ENCODE results near the gene TRIML2.
"Not testable (repeated sequence)": the region's sequence is repeated elsewhere in the genome, so short reads cannot be mapped to it uniquely, and the experiment has no call there.

Gene TRIML2

DNA sequence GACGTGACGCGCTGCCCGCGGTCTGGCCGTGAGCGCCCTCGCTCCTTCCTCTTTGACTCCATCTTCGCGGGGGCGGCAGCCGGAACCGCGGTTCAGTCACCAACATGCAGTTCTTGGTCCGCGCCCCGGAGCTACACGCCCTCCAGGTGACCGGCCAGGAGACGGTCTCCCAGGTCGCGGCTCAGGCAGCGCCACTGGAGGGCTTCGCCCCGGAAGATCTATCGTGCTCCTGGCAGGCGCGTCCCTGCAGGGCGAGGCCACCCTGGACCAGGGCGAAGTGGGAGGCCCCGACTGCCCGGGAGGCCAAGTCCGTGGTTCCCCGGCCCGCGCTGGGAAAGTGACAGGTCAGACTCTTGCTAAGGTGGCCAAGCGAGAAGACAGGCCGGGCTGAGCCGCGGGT, 2.9 kb downstream of the TRIML2 start:
- DNase-seq (no peak), ATAC-seq (no peak)

DNA sequence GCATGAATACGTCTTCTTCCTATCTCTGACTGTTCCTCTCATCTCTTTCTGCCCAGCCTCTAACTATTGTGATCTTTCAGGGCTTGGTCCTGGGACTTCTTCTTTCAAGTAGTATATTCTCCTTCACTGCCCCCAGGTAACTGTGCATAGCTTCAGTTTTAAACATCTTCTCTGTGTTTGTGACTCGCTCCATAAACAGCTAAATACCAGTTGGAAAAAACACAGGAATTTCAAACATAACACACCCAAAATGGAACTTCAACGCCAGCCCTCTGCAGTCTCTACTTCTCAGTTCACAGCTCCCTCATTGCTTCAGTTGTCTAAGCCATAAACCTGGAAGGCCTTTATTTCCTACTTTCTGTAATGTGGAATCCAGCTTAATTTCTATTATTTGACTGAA, 16.6 kb downstream of the TRIML2 start:
- DNase-seq (no peak), ATAC-seq (no peak)

DNA sequence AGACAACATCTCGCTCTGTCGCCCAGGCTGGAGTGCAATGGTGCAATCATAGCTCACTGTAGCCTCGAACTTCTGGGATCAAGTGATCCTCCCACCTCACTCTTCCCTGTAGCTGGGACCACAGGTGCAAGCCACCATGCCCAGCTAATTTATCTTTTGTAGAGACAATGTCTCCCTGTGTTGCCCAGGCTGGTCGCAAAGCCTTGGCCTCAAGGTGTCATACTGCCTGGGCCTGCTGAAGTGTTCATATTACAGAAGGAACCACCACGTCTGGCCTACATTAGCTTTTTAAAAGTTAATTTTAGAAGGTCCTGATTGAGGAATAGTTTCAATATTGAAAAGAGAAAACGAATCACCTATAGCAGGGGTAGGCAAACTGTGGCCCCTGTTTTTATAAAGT, 22.5 kb downstream of the TRIML2 start:
- no peak for DNase-seq
- ATAC-seq = no peak

DNA sequence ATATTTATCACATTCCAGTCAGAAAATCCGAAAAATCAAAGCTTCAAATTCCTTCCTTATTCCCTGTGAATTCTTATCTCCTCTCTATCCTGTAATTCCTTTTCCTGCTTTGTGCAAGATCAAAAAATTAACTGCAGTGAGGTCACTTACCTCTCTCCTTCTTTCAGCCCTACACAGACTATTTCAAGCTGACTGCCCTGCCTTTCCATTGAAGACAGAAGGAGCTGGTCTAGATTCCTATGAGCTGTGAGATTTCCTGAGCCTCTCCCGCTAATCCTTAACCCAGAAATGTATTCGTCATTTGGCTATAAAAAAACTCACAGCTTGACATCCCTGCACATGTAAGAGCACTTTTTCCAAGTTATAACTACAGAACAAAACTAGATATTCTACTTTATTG, 26.6 kb downstream of the TRIML2 start:
- no peak for DNase-seq
- no peak for ATAC-seq

DNA sequence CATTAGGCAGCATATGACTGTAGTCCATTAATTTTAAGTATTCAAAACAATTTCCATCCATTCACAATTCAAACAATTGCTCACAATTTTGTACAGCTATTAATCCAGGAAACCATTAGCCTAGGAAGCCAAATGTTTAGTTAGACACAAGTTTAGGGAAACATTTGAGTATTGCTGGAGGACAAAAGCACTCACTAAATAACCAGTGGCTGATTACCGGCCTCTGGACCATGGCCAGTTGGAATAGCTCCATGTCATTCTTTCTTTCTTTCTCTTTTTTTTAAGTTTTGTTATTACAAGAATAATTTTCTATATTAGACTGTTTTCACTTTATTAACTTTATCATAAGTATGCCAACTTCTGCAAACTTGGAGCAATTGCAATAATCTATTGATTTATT, 31.3 kb downstream of the TRIML2 start:
- DNase-seq (no peak), ATAC-seq (no peak)

DNA sequence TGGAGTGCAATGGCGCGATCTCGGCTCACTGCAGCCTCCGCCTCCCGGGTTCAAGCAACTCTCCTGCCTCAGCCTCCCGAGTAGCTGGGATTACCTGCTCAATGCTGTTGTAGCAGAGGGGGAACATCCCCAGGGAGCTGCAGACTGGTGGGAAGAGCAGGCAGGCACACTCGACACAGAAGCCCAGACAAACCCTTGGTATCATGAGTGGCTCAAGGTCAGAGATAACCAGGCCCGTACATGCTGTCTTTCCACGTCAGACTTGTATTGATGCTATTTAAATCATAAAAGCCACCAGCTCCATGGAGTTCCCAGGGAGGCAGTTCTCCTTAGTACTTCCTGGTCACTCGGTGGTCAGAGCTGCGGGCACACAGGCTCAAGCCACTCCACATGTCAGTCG, 33.2 kb downstream of the TRIML2 start:
- DNase-seq = no peak
- ATAC-seq = no peak

DNA sequence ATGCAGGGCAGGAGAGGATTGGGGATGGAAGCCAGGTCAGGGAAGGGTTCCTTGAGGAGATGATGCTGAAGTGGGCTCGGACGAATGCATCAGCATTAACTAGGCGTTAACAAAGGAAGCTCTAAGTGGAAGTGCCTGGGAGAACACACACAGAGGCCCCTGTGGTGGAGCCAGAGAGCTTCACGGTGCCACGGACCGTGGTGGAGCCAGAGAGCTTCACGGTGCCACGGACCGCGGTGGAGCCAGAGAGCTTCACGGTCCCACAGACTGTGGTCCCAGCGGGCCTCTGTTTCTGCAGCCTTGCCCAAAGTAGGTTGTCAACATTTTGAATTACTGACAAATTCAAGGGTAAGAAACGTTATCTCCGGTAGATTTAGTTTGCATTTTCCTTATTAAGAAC, 48.3 kb downstream of the TRIML2 start:
- DNase-seq (no peak), ATAC-seq (no peak)

DNA sequence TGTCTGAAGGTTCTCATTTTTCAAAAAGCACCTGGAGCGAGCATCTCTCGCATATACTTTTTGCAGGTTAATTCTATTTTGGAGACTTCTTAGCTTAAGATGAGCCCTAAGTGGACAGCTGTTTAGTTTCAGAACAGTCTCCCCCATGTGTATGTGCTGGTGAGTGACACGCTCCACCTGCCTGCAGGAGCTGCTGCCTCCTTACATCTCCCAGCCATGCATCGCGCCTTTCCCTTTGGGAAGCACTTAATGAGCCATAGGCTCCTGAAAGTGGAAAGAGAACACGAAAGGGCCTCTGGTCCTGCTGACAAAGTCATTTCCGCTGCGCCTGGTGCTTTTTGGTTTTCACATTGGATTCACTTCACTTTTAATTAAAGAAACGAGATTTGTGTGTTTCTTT, 56.1 kb downstream of the TRIML2 start:
- ATAC-seq (no peak), DNase-seq (no peak)

DNA sequence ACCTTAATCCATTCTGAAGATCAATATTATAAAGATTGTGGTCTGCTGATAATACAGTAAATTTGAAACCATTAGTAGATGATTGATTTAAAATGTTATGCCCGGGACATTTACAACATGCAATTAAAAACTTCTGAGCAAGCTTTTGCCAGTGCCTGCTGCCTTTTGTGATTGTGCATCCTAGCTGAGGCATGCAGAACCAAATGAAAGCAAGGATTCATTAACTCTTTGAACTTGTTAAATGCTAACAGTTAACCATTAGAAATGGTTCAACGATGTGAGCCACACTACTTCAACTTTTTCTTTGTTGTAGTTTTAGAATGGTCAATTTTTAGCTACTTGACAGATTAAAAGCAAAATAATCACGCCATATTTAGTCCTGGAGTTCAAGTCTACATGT, 62.7 kb downstream of the TRIML2 start:
- ATAC-seq = no peak
- no peak for DNase-seq

DNA sequence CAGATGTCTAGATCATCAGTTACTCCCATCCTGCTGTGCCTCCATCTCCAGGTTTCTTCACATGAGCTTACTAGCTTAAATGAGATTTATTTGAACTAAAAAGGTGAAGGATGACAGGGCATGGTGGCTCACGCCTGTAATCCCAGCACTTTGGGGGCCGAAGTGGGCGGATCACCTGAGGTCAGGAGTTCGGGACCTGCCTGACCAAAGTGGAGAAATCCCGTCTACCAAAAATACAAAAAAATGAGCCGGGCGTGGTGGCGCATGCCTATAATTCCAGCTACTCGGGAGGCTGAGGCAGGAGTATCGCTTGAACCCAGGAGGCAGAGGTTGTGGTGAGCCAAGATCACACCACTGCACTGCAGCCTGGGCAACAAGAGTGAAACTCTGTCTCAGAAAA, 63.9 kb downstream of the TRIML2 start:
- DNase-seq, ATAC-seq: not testable (repeated sequence)

DNA sequence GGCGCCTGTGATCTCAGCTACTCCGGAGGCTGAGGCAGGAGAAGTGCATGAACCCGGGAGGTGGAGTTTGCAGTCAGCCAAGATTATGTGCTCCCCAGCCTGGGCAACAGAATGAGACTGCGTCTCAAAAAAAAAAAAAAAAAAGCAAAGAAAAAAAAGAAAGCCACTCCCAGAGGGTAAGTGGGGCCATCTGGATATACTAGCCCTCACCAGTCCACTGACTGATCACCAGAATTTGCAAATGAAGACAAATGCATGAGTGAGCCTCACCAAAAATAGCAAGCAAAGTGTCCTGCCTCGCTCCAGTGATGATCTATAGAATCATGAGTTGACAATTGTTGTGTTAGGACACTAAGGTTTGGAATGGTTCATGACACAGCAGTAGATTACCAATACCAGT, 66.2 kb downstream of the TRIML2 start:
- DNase-seq = no peak
- no peak for ATAC-seq

DNA sequence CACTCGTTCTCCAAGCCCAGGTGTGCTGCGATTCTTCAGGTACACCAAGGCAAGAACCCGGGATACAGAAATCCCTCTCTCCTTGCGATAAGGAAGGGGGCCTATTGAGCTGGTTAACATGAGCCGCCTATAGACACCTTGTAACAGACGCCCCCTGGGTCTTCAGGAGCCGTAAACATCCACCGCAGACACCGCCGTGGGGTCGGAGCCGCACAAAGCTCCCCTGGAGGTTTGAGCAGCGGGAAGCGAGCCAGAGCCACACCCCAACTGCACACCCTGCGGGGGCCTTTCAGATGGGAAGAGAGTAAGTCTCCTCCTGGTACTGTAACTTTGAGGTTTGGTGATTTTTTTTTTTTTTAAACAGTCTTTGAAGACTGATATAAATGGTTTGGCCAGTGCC, 67.2 kb downstream of the TRIML2 start:
- ATAC-seq = no peak
- no peak for DNase-seq

DNA sequence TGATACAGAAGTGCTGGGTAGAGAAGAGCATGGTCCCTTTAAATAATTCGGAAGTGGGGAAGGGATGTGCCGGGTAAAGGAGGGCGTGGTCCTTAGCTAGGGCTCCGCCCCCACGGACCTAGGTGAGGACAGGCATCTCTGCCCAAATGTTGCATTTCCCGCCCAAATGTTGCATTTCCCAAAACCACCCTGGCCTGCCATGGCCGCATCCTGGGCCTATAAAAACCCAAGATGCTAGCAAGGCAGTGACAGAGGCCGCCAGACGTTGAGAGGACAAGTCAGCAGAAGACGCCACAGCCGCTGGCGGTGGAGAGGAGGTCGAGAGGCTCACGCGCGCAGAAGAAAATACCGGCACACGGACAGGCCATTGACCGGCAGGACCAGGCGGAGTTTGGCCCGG, 67.7 kb downstream of the TRIML2 start:
- ATAC-seq (no peak), DNase-seq (no peak)
